Tibial nerve (tissue), 4 donors: ENCODE results near the gene POU3F1. TPM values are rescaled to one million over a fixed set of nuclear protein-coding genes. Genes with fewer than 3 reads are reported as not detected.

Source experiments
- DNase-seq, 2 donors: peaks; one replicate each; pipeline ENCODE4 v3.0.0-alpha.2; 2019; ENCODE audit warnings: low spot score in 2 of 2
- H3K27ac ChIP-seq, 4 donors: fragments of 200-600 bp; sonication (generic) in 3 of 4; one replicate each; pipeline ENCODE4 v1.5.1; 2017 to 2019; ENCODE audit warnings: mild to moderate bottlenecking in 1 of 4
- H3K27me3 ChIP-seq, 2 donors: fragments of 200-600 bp; sonication (generic) in 1 of 2; one replicate each; pipeline versions ENCODE4 v1.5.1 to v1.6.0; 2017 to 2019
- H3K36me3 ChIP-seq, 3 donors: fragments of 200-600 bp; sonication (generic); one replicate each; pipeline ENCODE4 v1.5.1; 2018 to 2019
- H3K4me1 ChIP-seq, 4 donors: fragments of 200-600 bp; sonication (generic) in 3 of 4; one replicate each; pipeline ENCODE4 v1.5.1; 2017 to 2019
- H3K4me3 ChIP-seq, 4 donors: fragments of 200-600 bp; sonication (generic) in 3 of 4; one replicate each; pipeline ENCODE4 v1.5.1; 2017 to 2019; ENCODE audit warnings: mild to moderate bottlenecking in 1 of 4, moderate library complexity in 1 of 4
- H3K9me3 ChIP-seq, 4 donors: fragments of 200-600 bp; sonication (generic) in 3 of 4; one replicate each; pipeline ENCODE4 v1.5.1; 2017 to 2019
- CTCF ChIP-seq, 5 experiments: fragments of 200-600 bp in 3 of 5; fragments of 450-650 bp in 2 of 5; sonication (generic) in 3 of 5; IDR thresholded peaks; one replicate each; pipeline ENCODE4 v1.5.1; 2016 to 2019; ENCODE audit warnings: antibody characterized with exemption in 5 of 5, mild to moderate bottlenecking in 3 of 5, moderate library complexity in 2 of 5
- EP300 ChIP-seq, 2 donors: sonication (generic); formaldehyde crosslinking; IDR thresholded peaks; one replicate each; pipeline ENCODE4 v1.6.1; 2017; ENCODE audit warnings: antibody characterized with exemption in 2 of 2, mild to moderate bottlenecking in 1 of 2
- POLR2A ChIP-seq, 2 donors: fragments of 450-650 bp; IDR thresholded peaks; one replicate each; pipeline ENCODE4 v1.6.1; 2017; ENCODE audit warnings: antibody characterized with exemption in 2 of 2, mild to moderate bottlenecking in 2 of 2, moderate library complexity in 2 of 2
- WGBS, 2 donors: methylation state at CpG; one replicate each; pipeline ENCODE4 v1.1.5; 2018; 5-methylcytosine and 5-hydroxymethylcytosine counted together
- total RNA-seq, 4 donors: library from RNA; depleted of rRNA; stranded (reverse); fragments of >200 nt; gene quantifications; one replicate each; pipeline ENCODE4 v1.1.0, GENCODE V29; 2016

POU3F1 gene
- total RNA-seq, 4 donors from 2014 or later: 11.6 to 53.4 (median 24.8) TPM

- no peak overlapping the region for H3K4me3 ChIP-seq
- H3K27me3 ChIP-seq: no peaks in the 10 kb centered on the region
- no peak overlapping the region for H3K27ac ChIP-seq
- peaks cover 6 to 76% (median 18%) of the 10 kb centered on the region in 3 donors for H3K36me3 ChIP-seq
- TF ChIP-seq CTCF (IDR thresholded peaks at IDR 0.05) (no peak), EP300 (IDR thresholded peaks at IDR 0.05) (no peak), POLR2A (IDR thresholded peaks at IDR 0.05) (no peak)
- H3K4me1 ChIP-seq: peaks cover 0 to 34% (median 14%) of the 10 kb centered on the region in 4 donors
- WGBS, 2 donors: 91 to 92% methylated on average over 2 of the region's 2 CpGs
- no peaks in the 10 kb centered on the region for H3K9me3 ChIP-seq
- DNase-seq: no peak
These were observed 26.2 kb downstream of the POU3F1 start for GRCh38 chr1:38020396-38020795.

- TF ChIP-seq EP300 (IDR thresholded peaks at IDR 0.05): no peak
- peak in 4 of 5 experiments; percentile 39 to 62 (median 62) for TF ChIP-seq CTCF (IDR thresholded peaks at IDR 0.05)
- TF ChIP-seq POLR2A (IDR thresholded peaks at IDR 0.05): no peak
- no peak for DNase-seq
- H3K4me3 ChIP-seq: no peak overlapping the region
- 66 to 74% methylated on average over 6 of the region's 6 CpGs for WGBS, 2 donors
- H3K27me3 ChIP-seq: no peaks in the 10 kb centered on the region
- H3K36me3 ChIP-seq: peaks cover 5 to 66% (median 9%) of the 10 kb centered on the region in 3 donors
- peaks cover 0 to 48% (median 22%) of the 10 kb centered on the region in 4 donors for H3K4me1 ChIP-seq
- peak overlapping the region in 1 of 4 donors; percentile 93 for H3K27ac ChIP-seq
- no peaks in the 10 kb centered on the region for H3K9me3 ChIP-seq
These were observed 27.7 kb downstream of the POU3F1 start for GRCh38 chr1:38018864-38019343.

- TF ChIP-seq CTCF (IDR thresholded peaks at IDR 0.05) (no peak), POLR2A (IDR thresholded peaks at IDR 0.05) (no peak)
- 17% methylated on average over 6 of the region's 6 CpGs for WGBS, 2 donors
- Histone ChIP-seq H3K4me3 (no peak overlapping the region), H3K9me3 (no peaks in the 10 kb centered on the region), H3K36me3 (peaks cover 0 to 38% (median 9%) of the 10 kb centered on the region in 3 donors), H3K4me1 (peaks cover 0 to 57% (median 30%) of the 10 kb centered on the region in 4 donors), H3K27me3 (no peaks in the 10 kb centered on the region), H3K27ac (peak overlapping the region; percentile 43 to 94 (median 78))
- no peak for DNase-seq
These were observed 30.4 kb downstream of the POU3F1 start for GRCh38 chr1:38015978-38016725.

- Histone ChIP-seq H3K27me3 (no peaks in the 10 kb centered on the region), H3K36me3 (peaks cover 0 to 25% (median 5%) of the 10 kb centered on the region in 3 donors), H3K4me1 (peaks cover 0 to 57% (median 30%) of the 10 kb centered on the region in 4 donors), H3K9me3 (no peaks in the 10 kb centered on the region), H3K27ac (peak overlapping the region; percentile 43 to 94 (median 78)), H3K4me3 (no peak overlapping the region)
- 84 to 88% methylated on average over 11 of the region's 11 CpGs for WGBS, 2 donors
- no peak for TF ChIP-seq EP300 (IDR thresholded peaks at IDR 0.05)
- no peak for TF ChIP-seq CTCF (IDR thresholded peaks at IDR 0.05)
- TF ChIP-seq POLR2A (IDR thresholded peaks at IDR 0.05): no peak
- DNase-seq: no peak
These were observed 31.7 kb downstream of the POU3F1 start for GRCh38 chr1:38014724-38015424.

GRCh38 chr1:38014171-38014570, 32.4 kb downstream of the POU3F1 start:
- 50 to 59% methylated on average over 4 of the region's 4 CpGs for WGBS, 2 donors
- DNase-seq: no peak
- no peak for TF ChIP-seq EP300 (IDR thresholded peaks at IDR 0.05)
- no peak for TF ChIP-seq POLR2A (IDR thresholded peaks at IDR 0.05)
- no peak for TF ChIP-seq CTCF (IDR thresholded peaks at IDR 0.05)

More at GRCh38 chr1:38014171-38014570, 32.4 kb downstream of the POU3F1 start:
- peak overlapping the region in 2 of 4 donors; percentile 93 to 94 for H3K27ac ChIP-seq
- H3K9me3 ChIP-seq: no peaks in the 10 kb centered on the region
- no peak overlapping the region for H3K4me3 ChIP-seq
- peaks cover 0 to 60% (median 30%) of the 10 kb centered on the region in 4 donors for H3K4me1 ChIP-seq
- no peaks in the 10 kb centered on the region for H3K27me3 ChIP-seq
- H3K36me3 ChIP-seq: peaks cover 0 to 20% (median 0%) of the 10 kb centered on the region in 3 donors
